Hepatocyte (in vitro differentiated cells): ENCODE results near the gene PPP2R1A.

Experiments used
- EZH2 ChIP-seq: fragments of 200-600 bp; sonication (generic); IDR thresholded peaks from 2 replicates; pipeline ENCODE4 v1.6.1; 2016; ENCODE audit warnings: antibody characterized with exemption, mild to moderate bottlenecking, borderline replicate concordance
- TF ChIP-seq, protein P1 (sequence below): fragments of 200-600 bp; sonication (generic); IDR thresholded peaks from 2 replicates; pipeline ENCODE4 v1.5.1; 2016; ENCODE audit warnings: antibody characterized with exemption, mild to moderate bottlenecking; ENCODE audit not compliant: poor library complexity

DNA sequence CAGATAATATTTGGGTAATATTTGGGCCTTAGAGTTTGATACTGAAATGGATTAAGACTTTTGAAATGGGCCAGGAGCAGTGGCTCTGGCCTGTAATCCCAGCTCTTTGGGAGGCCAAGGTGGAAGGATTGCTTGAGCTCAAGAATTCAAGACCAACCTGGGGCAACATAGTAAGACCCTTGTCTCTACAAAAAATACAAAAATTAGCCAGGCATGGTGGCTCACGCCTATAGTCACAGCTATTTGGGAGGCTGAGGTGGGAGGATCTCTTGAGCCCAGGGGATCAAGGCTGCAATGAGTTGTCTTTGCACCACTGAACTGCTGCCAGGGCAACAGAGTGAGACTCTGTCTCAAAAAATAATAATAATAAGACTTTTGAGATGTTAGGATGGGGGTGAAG is 17.5 kb upstream of the PPP2R1A start:
- TF ChIP-seq EZH2: no peak
- TF ChIP-seq, protein P1, sequence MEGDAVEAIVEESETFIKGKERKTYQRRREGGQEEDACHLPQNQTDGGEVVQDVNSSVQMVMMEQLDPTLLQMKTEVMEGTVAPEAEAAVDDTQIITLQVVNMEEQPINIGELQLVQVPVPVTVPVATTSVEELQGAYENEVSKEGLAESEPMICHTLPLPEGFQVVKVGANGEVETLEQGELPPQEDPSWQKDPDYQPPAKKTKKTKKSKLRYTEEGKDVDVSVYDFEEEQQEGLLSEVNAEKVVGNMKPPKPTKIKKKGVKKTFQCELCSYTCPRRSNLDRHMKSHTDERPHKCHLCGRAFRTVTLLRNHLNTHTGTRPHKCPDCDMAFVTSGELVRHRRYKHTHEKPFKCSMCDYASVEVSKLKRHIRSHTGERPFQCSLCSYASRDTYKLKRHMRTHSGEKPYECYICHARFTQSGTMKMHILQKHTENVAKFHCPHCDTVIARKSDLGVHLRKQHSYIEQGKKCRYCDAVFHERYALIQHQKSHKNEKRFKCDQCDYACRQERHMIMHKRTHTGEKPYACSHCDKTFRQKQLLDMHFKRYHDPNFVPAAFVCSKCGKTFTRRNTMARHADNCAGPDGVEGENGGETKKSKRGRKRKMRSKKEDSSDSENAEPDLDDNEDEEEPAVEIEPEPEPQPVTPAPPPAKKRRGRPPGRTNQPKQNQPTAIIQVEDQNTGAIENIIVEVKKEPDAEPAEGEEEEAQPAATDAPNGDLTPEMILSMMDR: no peak
